ENCODE data around the gene XAGE3. TPM values are rescaled to one million over a fixed set of nuclear protein-coding genes. Genes with fewer than 3 reads are reported as not detected.

Gene XAGE3
- total and polyA plus RNA-seq, 4 donors: 0.61 TPM; not detected in 3

DNA sequence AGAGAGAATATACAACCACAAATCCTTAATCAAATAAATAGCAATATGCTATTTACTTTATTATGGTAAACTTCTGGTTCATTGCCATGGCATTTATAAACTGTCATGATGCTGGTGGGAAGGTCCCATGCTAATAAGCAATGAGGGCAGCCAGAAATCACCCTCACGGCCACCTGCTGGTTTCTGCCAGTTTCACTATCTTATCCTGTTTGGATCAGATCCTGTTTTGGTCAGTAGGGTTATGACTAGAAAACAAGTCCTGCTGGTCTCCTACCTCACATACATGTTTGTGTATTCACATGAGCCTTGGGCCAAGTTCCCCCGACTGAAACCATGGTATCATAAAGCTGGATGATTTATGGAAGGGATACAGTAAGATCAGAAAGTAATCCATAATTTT, 28.7 kb downstream of the XAGE3 start (continued):
- TF ChIP-seq, protein P1, sequence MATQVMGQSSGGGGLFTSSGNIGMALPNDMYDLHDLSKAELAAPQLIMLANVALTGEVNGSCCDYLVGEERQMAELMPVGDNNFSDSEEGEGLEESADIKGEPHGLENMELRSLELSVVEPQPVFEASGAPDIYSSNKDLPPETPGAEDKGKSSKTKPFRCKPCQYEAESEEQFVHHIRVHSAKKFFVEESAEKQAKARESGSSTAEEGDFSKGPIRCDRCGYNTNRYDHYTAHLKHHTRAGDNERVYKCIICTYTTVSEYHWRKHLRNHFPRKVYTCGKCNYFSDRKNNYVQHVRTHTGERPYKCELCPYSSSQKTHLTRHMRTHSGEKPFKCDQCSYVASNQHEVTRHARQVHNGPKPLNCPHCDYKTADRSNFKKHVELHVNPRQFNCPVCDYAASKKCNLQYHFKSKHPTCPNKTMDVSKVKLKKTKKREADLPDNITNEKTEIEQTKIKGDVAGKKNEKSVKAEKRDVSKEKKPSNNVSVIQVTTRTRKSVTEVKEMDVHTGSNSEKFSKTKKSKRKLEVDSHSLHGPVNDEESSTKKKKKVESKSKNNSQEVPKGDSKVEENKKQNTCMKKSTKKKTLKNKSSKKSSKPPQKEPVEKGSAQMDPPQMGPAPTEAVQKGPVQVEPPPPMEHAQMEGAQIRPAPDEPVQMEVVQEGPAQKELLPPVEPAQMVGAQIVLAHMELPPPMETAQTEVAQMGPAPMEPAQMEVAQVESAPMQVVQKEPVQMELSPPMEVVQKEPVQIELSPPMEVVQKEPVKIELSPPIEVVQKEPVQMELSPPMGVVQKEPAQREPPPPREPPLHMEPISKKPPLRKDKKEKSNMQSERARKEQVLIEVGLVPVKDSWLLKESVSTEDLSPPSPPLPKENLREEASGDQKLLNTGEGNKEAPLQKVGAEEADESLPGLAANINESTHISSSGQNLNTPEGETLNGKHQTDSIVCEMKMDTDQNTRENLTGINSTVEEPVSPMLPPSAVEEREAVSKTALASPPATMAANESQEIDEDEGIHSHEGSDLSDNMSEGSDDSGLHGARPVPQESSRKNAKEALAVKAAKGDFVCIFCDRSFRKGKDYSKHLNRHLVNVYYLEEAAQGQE (IDR thresholded peaks at IDR 0.05): no peak
- TF ChIP-seq ATF3 (IDR thresholded peaks at IDR 0.05) (no peak), NR2F2 (IDR thresholded peaks at IDR 0.05) (no peak), TAF1 (conservative IDR thresholded peaks at IDR 0.05) (no peak)

- WGBS: 69% methylated on average over 3 of the region's 3 CpGs
- Histone ChIP-seq H3K27ac (ENCODE audit: low read depth in 1 of 2, low read length in 2 of 2) (no peak overlapping the region), H3K4me1 (ENCODE audit: control insufficient read depth in 4 of 4, insufficient read depth in 4 of 4, low read length in 3 of 4) (no peaks in the 10 kb centered on the region), H3K27me3 (ENCODE audit: control insufficient read depth in 4 of 4, insufficient read depth in 4 of 4, low read length in 3 of 4) (no peaks in the 10 kb centered on the region), H3K9ac (ENCODE audit: low read depth in 1 of 2, low read length in 2 of 2) (no peak overlapping the region), H3K36me3 (ENCODE audit: control insufficient read depth in 4 of 4, insufficient read depth in 3 of 4, low read depth in 1 of 4, low read length in 3 of 4) (no peaks in the 10 kb centered on the region), H3K4me3 (ENCODE audit: low read depth in 1 of 3, low read length in 3 of 3) (no peak overlapping the region), H3K9me3 (ENCODE audit: control insufficient read depth in 4 of 4, low read length in 3 of 4) (peaks cover 0 to 2% (median 0%) of the 10 kb centered on the region in 4 donors)
- TF ChIP-seq NR2F2 (IDR thresholded peaks at IDR 0.05) (no peak), RAD21 (IDR thresholded peaks at IDR 0.05) (no peak), GABPA (IDR thresholded peaks at IDR 0.05 in 1 of 2, conservative IDR thresholded peaks at IDR 0.05 in 1 of 2) (no peak), FOXA1 (IDR thresholded peaks at IDR 0.05) (no peak), ZBTB33 (IDR thresholded peaks at IDR 0.05) (no peak), RXRA (IDR thresholded peaks at IDR 0.05) (no peak), TAF1 (conservative IDR thresholded peaks at IDR 0.05) (no peak), HNF4G (IDR thresholded peaks at IDR 0.05) (no peak), HNF4A (conservative IDR thresholded peaks at IDR 0.05) (no peak), FOXA2 (IDR thresholded peaks at IDR 0.05) (no peak), SP1 (IDR thresholded peaks at IDR 0.05) (no peak), ATF3 (IDR thresholded peaks at IDR 0.05) (no peak), CTCF (IDR thresholded peaks at IDR 0.05; ENCODE audit: low read depth, low read length, missing input control) (no peak), YY1 (IDR thresholded peaks at IDR 0.05) (no peak), EGR1 (IDR thresholded peaks at IDR 0.05; ENCODE audit: low read depth in 2 of 2) (no peak), JUND (IDR thresholded peaks at IDR 0.05) (no peak)
- TF ChIP-seq, protein P2, sequence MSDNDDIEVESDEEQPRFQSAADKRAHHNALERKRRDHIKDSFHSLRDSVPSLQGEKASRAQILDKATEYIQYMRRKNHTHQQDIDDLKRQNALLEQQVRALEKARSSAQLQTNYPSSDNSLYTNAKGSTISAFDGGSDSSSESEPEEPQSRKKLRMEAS (IDR thresholded peaks at IDR 0.05): no peak
- TF ChIP-seq, protein P1 (IDR thresholded peaks at IDR 0.05): no peak
- DNase-seq (ENCODE audit: low spot score): no peak
These were observed 37.3 kb downstream of the XAGE3 start for GRCh38 chrX:52830551-52830950.

Measured in liver (tissue), 9 donors.